Vagina (tissue), 2 donors: ENCODE data around the gene PSMC5.

ENCODE experiments used
- POLR2A ChIP-seq, 2 donors: fragments of 450-650 bp; IDR thresholded peaks; one replicate each; pipeline ENCODE4 v1.6.1; 2017; ENCODE audit warnings: antibody characterized with exemption in 2 of 2, mild to moderate bottlenecking in 2 of 2, moderate library complexity in 2 of 2
- TF ChIP-seq, protein P1 (sequence below), 3 experiments: fragments of 450-650 bp in 2 of 3; fragments of 200-600 bp in 1 of 3; sonication (generic) in 1 of 3; IDR thresholded peaks; one replicate each; pipeline ENCODE4 v1.5.1; 2017 to 2019; ENCODE audit warnings: antibody characterized with exemption in 3 of 3, mild to moderate bottlenecking in 2 of 3, moderate library complexity in 2 of 3

DNA sequence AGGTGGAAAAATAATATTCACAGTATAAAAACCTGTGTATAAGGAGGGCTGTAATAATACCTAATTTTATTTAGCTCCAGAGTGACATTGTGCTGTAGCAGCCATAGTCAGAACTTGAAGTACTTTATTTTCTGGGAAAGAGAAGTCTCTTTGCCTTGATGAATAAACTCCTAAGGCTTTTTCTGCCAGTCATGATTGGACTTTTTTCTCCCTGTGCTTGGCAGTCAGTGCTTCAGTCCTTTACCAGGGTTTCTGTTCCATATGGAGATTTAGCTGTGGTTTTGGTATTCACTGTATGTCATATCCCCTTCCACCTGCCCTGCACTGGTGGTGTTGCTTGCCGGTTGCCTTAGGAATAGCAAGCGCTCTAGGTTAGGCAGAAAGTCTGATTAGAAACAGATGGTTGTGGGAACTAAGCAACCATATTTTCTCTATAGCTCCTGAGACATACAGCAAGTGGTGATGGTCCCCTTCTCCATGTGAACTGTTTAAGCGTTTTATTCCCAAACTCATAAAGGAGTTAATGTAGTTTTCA lies 28.6 kb upstream of the PSMC5 start:
- no peak for TF ChIP-seq POLR2A (IDR thresholded peaks at IDR 0.05)
- TF ChIP-seq, protein P1, sequence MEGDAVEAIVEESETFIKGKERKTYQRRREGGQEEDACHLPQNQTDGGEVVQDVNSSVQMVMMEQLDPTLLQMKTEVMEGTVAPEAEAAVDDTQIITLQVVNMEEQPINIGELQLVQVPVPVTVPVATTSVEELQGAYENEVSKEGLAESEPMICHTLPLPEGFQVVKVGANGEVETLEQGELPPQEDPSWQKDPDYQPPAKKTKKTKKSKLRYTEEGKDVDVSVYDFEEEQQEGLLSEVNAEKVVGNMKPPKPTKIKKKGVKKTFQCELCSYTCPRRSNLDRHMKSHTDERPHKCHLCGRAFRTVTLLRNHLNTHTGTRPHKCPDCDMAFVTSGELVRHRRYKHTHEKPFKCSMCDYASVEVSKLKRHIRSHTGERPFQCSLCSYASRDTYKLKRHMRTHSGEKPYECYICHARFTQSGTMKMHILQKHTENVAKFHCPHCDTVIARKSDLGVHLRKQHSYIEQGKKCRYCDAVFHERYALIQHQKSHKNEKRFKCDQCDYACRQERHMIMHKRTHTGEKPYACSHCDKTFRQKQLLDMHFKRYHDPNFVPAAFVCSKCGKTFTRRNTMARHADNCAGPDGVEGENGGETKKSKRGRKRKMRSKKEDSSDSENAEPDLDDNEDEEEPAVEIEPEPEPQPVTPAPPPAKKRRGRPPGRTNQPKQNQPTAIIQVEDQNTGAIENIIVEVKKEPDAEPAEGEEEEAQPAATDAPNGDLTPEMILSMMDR (IDR thresholded peaks at IDR 0.05): no peak
